ENCODE measurements around the gene TIMM17A. TPM values are rescaled to one million over a fixed set of nuclear protein-coding genes. Genes with fewer than 3 reads are reported as not detected.
"Not testable (repeated sequence)": the region's sequence is repeated elsewhere in the genome, so short reads cannot be mapped to it uniquely, and the experiment has no call there.

TIMM17A gene
- total RNA-seq, 1 donor from 2014 or later = 18.9 TPM

DNA sequence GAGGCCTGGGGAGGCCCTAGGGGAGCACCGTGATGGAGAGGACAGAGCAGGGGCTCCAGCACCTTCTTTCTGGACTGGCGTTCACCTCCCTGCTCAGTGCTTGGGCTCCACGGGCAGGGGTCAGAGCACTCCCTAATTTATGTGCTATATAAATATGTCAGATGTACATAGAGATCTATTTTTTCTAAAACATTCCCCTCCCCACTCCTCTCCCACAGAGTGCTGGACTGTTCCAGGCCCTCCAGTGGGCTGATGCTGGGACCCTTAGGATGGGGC is 60.3 kb downstream of the TIMM17A start:
- no peaks in the 10 kb centered on the region for H3K9me3 ChIP-seq
- peaks cover 16% of the 10 kb centered on the region for H3K4me1 ChIP-seq
- no peak overlapping the region for H3K27ac ChIP-seq
- intact Hi-C loops (cut with DNase I) = no loop called here
- TF ChIP-seq CTCF (IDR thresholded peaks at IDR 0.05) (no peak), POLR2AphosphoS5 (IDR thresholded peaks at IDR 0.05; ENCODE audit: insufficient read depth in 1 of 2, low read depth in 1 of 2) (no peak), POLR2A (IDR thresholded peaks at IDR 0.05) (no peak)
- no peaks in the 10 kb centered on the region for H3K27me3 ChIP-seq
- no peaks in the 10 kb centered on the region for H3K36me3 ChIP-seq
- H3K4me3 ChIP-seq = no peak overlapping the region
- no peak for DNase-seq (ENCODE audit: extremely low spot score in 2 of 2)

DNA sequence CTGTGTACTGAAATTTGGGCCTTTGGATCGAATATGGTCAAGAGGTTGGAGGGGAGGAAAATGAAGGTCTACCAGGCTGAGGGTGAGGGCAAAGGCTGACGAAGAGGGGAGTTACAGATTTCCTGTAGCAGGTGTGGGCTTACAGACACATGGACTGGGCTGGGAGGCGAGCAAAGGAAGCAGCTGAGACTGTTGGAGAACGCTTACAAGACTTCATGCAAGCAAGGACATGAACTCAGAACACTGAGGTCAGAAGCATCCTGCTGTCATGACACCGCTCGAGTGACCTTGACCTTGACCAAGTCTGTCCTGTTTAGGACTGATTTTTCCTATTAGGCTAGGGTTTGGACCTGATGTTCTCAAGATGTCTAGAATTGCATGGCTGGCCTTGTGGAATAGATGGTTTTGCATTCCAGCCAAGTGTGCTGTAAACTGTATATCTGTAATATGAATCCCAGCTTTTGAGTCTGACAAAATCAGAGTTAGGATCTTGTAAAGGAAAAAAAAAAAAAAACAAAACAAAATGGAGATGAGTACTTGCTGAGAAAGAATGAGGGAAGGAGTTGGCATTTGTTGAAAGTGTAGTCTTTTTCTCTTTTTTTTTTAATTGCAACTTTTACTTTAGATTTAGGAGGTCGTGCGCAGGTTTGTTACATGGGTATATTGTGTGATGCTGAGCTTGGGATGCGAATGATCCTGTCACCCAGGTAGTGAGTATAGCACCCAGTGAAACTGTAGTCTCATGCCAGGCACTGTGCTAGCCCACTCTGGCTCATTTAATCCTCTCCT is 60.9 kb downstream of the TIMM17A start:
- H3K9me3 ChIP-seq = no peaks in the 10 kb centered on the region
- peaks cover 11% of the 10 kb centered on the region for H3K4me1 ChIP-seq
- H3K27ac ChIP-seq = no peak overlapping the region
- TF ChIP-seq POLR2A (IDR thresholded peaks at IDR 0.05) = no peak
- H3K36me3 ChIP-seq = no peaks in the 10 kb centered on the region
- no peak overlapping the region for H3K4me3 ChIP-seq
- DNase-seq (ENCODE audit: extremely low spot score in 2 of 2) = no peak
- intact Hi-C loops (cut with DNase I) = no loop called here
- H3K27me3 ChIP-seq = no peaks in the 10 kb centered on the region

DNA sequence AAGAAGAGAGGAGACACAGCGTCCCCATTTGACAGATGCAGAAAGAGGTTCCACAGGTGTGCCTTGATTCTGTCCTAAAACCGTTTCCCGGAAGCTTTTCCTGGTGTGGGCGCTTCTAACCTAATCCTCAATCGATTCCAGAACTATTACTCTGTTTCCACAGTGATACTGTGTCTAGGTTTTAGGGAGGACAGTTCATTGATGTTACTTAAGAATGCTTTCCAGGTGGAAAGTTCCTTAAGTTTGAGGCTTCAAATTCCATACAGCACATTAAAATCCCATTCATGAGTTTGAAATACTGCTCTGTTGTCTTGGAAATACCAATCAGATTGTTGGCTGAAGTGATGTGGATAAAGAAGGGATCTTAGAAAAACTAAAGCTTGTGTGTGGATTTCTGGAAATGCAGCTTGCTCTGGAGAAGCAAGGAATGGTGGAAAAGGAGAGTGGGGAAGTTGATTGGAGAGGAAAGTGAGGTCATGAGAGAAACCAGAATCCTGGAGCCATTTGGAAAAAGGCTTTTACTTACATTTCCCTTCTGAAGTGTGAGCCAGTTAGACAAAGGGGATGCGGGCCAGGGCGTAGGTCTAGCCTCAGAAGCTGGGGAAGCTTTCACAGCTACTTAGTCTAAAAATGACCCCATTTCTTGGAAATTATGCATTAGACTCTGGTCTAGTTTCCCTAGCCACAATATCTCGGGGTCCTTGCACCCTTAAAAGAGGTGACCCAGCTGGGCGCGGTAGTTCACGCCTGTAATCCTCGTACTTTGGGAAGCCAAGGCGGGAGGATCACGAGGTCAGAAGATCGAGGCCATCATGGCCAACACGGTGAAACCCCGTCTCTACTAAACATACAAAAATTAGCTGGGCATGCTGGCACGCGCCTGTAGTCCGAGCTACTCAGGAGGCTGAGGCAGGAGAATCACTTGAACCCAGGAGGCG is 61.8 kb downstream of the TIMM17A start:
- H3K36me3 ChIP-seq = no peaks in the 10 kb centered on the region
- no peak for TF ChIP-seq POLR2AphosphoS5 (IDR thresholded peaks at IDR 0.05; ENCODE audit: insufficient read depth in 1 of 2, low read depth in 1 of 2)
- intact Hi-C loops (cut with DNase I) = no loop called here
- no peak overlapping the region for H3K4me3 ChIP-seq
- no peaks in the 10 kb centered on the region for H3K9me3 ChIP-seq
- no peak for DNase-seq (ENCODE audit: extremely low spot score in 2 of 2)
- H3K27ac ChIP-seq = no peak overlapping the region
- no peaks in the 10 kb centered on the region for H3K27me3 ChIP-seq
- H3K4me1 ChIP-seq = peaks cover 11% of the 10 kb centered on the region

DNA sequence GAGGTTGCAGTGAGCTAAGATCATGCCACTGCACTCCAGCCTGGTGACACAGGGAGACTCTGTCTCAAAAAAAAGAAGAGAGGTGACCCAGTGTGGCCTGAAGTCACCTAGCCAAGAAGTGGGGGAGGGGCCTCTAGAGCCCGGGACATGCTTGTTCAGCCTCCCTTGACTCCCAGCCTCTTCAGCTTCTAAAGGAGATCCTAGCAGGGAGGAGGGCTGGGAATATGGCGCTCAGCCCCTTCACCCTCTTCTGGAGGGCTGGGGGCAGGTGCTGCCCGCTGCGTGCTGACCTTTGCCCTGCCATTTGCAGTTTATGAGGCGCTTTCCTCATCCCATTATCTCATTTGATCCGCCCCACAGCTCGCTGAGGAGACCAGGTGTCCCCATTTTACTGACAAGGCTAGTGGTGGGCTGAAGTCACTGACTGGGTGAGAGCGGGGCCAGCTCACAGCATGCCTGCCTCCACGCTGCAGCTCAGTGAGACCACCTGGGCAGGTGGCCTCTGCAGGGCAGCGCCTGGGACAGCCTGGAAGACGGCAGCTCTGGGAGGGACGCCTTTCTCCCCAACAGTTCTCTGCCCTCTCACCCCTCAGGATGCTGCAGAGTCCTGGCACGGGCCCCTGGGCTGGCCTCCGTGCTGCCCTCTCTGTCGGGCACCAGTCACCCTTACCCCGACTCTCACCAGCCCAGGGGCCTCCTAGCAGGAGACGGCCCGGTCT is 62.6 kb downstream of the TIMM17A start:
- Histone ChIP-seq H3K36me3 (no peaks in the 10 kb centered on the region), H3K4me1 (peaks cover 16% of the 10 kb centered on the region), H3K27me3 (no peaks in the 10 kb centered on the region), H3K9me3 (no peaks in the 10 kb centered on the region), H3K27ac (peak overlapping the region; percentile 26), H3K4me3 (no peak overlapping the region)
- no peak for TF ChIP-seq CTCF (IDR thresholded peaks at IDR 0.05)
- TF ChIP-seq POLR2AphosphoS5 (IDR thresholded peaks at IDR 0.05; ENCODE audit: insufficient read depth in 1 of 2, low read depth in 1 of 2) = no peak
- DNase-seq (ENCODE audit: extremely low spot score in 2 of 2) = no peak
- intact Hi-C loops (cut with DNase I) = no loop called here

GRCh38 chr1:202018468-202019234 is 63.3 kb downstream of the TIMM17A start:
- intact Hi-C loops (cut with DNase I) = no loop called here
- Histone ChIP-seq H3K9me3 (no peaks in the 10 kb centered on the region), H3K4me3 (no peak overlapping the region), H3K27ac (peak overlapping the region; percentile 26), H3K36me3 (no peaks in the 10 kb centered on the region), H3K27me3 (no peaks in the 10 kb centered on the region), H3K4me1 (peaks cover 20% of the 10 kb centered on the region)
- DNase-seq (ENCODE audit: extremely low spot score in 2 of 2) = no peak
- no peak for TF ChIP-seq POLR2AphosphoS5 (IDR thresholded peaks at IDR 0.05; ENCODE audit: insufficient read depth in 1 of 2, low read depth in 1 of 2)
- TF ChIP-seq CTCF (IDR thresholded peaks at IDR 0.05) = no peak
- TF ChIP-seq POLR2A (IDR thresholded peaks at IDR 0.05) = no peak

DNA sequence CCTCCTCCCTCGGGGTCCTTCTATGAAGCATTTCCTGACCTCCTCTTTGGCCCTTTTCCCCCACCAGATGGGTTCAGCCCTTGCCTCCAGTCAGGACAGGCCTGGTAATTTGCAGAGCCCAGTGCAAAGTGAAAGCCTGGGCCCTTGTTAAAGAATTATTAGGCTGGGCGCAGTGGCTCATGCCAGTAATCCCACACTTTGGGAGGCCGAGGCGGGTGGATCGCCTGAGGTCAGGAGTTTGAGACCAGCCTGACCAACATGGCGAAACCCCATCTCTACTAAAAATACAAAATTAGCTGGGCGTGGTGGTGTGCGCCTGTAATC is 63.9 kb downstream of the TIMM17A start:
- H3K36me3 ChIP-seq; intact Hi-C loops (cut with DNase I); DNase-seq (ENCODE audit: extremely low spot score in 2 of 2); H3K9me3 ChIP-seq; H3K27ac ChIP-seq; H3K4me3 ChIP-seq; H3K27me3 ChIP-seq: not testable (repeated sequence)
- peaks cover 20% of the 10 kb centered on the region for H3K4me1 ChIP-seq
